Natural killer cell (primary cell): Measurements from ENCODE around the gene TMEM125. TPM values are rescaled to one million over a fixed set of nuclear protein-coding genes. Genes with fewer than 3 reads are reported as not detected.

ENCODE experiments used
- ATAC-seq, 3 donors: fragments of 150-1000 bp in 2 of 3; fragments of 200-7000 bp in 1 of 3; cut with Tn5 transposase; 1 replicate in 1 of 3; 2 replicates in 2 of 3; pipeline ENCODE4 v1.10.0; 2021; ENCODE audit warnings: mild to moderate bottlenecking in 2 of 3, moderate library complexity in 2 of 3
- DNase-seq, 2 donors: peaks; one replicate each; pipeline versions ENCODE4 v3.0.0 to v3.0.0-alpha.2; 2013 to 2021; ENCODE audit warnings: mixed read lengths in 1 of 2
- H3K27ac ChIP-seq: one replicate; pipeline ENCODE4 v1.5.1; 2013; ENCODE audit warnings: mild to moderate bottlenecking, low read length
- H3K27me3 ChIP-seq: one replicate; pipeline ENCODE4 v1.6.1; 2013; ENCODE audit warnings: low read length; ENCODE audit not compliant: control insufficient read depth, insufficient read depth
- H3K36me3 ChIP-seq: one replicate; pipeline ENCODE4 v1.6.1; 2013; ENCODE audit warnings: low read length; ENCODE audit not compliant: control insufficient read depth, insufficient read depth
- H3K4me1 ChIP-seq: one replicate; pipeline ENCODE4 v1.6.1; 2013; ENCODE audit warnings: low read length; ENCODE audit not compliant: control insufficient read depth, insufficient read depth
- H3K4me3 ChIP-seq: one replicate; pipeline ENCODE4 v1.5.1; 2013; ENCODE audit warnings: low read length
- H3K9me3 ChIP-seq: one replicate; pipeline ENCODE4 v1.6.1; 2013; ENCODE audit warnings: low read length; ENCODE audit not compliant: control insufficient read depth, insufficient read depth
- H3K27ac Mint-ChIP-seq, 2 donors: one replicate each; pipeline ENCODE4 v1.8.0; 2022; ENCODE audit warnings: mild to moderate bottlenecking in 2 of 2, mixed read lengths in 2 of 2, moderate library complexity in 1 of 2
- H3K27me3 Mint-ChIP-seq, 2 donors: one replicate each; pipeline ENCODE4 v1.8.0; 2022; ENCODE audit warnings: low read depth in 2 of 2, mixed read lengths in 2 of 2
- H3K36me3 Mint-ChIP-seq: one replicate; pipeline ENCODE4 v1.8.0; 2022; ENCODE audit warnings: mixed read lengths
- H3K4me1 Mint-ChIP-seq, 2 donors: one replicate each; pipeline ENCODE4 v1.8.0; 2022; ENCODE audit warnings: mixed read lengths in 2 of 2
- H3K4me3 Mint-ChIP-seq: one replicate; pipeline ENCODE4 v1.8.0; 2022; ENCODE audit warnings: mild to moderate bottlenecking, moderate library complexity, mixed read lengths
- H3K9me3 Mint-ChIP-seq, 2 donors: one replicate each; pipeline ENCODE4 v1.8.0; 2022; ENCODE audit warnings: mixed read lengths in 2 of 2
- CTCF ChIP-seq: fragments of 200-600 bp; IDR thresholded peaks from one replicate; pipeline ENCODE4 v1.8.0; 2022; ENCODE audit warnings: antibody characterized with exemption
- WGBS: methylation state at CpG from one replicate; pipeline ENCODE4 v1.1.7; 2013; ENCODE audit warnings: missing lambda C conversion rate; ENCODE audit not compliant: insufficient coverage; 5-methylcytosine and 5-hydroxymethylcytosine counted together
- intact Hi-C: fragments of 100-400 bp; cut with micrococcal nuclease; formaldehyde crosslinking; loops from one replicate; pipeline ENCODE4 v1.14.2; 2022
- total RNA-seq, 4 donors: library from RNA; stranded (reverse); fragments of 120-200 nt in 1 of 4; gene quantifications; one replicate each; pipeline versions ENCODE4 v1.2.3 to v1.2.4, GENCODE V29; 2013 to 2022

TMEM125 gene
- total RNA-seq, 3 donors from 2014 or later (not counting 1 experiment from before 2014, with no cell fraction given): not detected

GRCh38 chr1:43270421-43271095 lies 775 bp downstream of the TMEM125 start:
- 8% methylated on average over 27 of the region's 29 CpGs for WGBS
- Histone ChIP-seq H3K27me3 (no peaks in the 10 kb centered on the region), H3K4me1 (peaks cover 21% of the 10 kb centered on the region), H3K36me3 (no peaks in the 10 kb centered on the region), H3K27ac (no peak overlapping the region), H3K9me3 (no peaks in the 10 kb centered on the region), H3K4me3 (peak overlapping the region; percentile 25)
- no peaks in the 10 kb centered on the region for H3K9me3 Mint-ChIP-seq
- intact Hi-C loops: no loop called here
- peaks cover 26 to 38% of the 10 kb centered on the region in 2 donors for H3K4me1 Mint-ChIP-seq
- peaks cover 0 to 7% of the 10 kb centered on the region in 2 donors for H3K27me3 Mint-ChIP-seq
- peak overlapping the region in 1 of 2 donors; percentile 31 for H3K27ac Mint-ChIP-seq
- H3K4me3 Mint-ChIP-seq: peak overlapping the region; percentile 78
- no peaks in the 10 kb centered on the region for H3K36me3 Mint-ChIP-seq
- TF ChIP-seq CTCF: no peak
- ATAC-seq (peak in 1 of 3 donors; percentile 28), DNase-seq (peak in 1 of 2 donors; percentile 14)

- H3K27me3 ChIP-seq: no peaks in the 10 kb centered on the region
- H3K4me1 Mint-ChIP-seq: peaks cover 26 to 38% of the 10 kb centered on the region in 2 donors
- H3K36me3 ChIP-seq: no peaks in the 10 kb centered on the region
- H3K4me1 ChIP-seq: peaks cover 21% of the 10 kb centered on the region
- no peaks in the 10 kb centered on the region for H3K9me3 Mint-ChIP-seq
- no peaks in the 10 kb centered on the region for H3K36me3 Mint-ChIP-seq
- peak overlapping the region; percentile 78 for H3K4me3 Mint-ChIP-seq
- no peak for TF ChIP-seq CTCF
- H3K9me3 ChIP-seq: no peaks in the 10 kb centered on the region
- H3K27ac ChIP-seq: no peak overlapping the region
- 84% methylated on average over 12 of the region's 12 CpGs for WGBS
- ATAC-seq: no peak
- no peak for DNase-seq
- H3K27ac Mint-ChIP-seq: peak overlapping the region in 1 of 2 donors; percentile 31
- peaks cover 0 to 7% of the 10 kb centered on the region in 2 donors for H3K27me3 Mint-ChIP-seq
- intact Hi-C loops: no loop called here
- no peak overlapping the region for H3K4me3 ChIP-seq
Measured at GRCh38 chr1:43271186-43272118, 1.7 kb downstream of the TMEM125 start.

- H3K27me3 Mint-ChIP-seq: peaks cover 0 to 7% of the 10 kb centered on the region in 2 donors
- intact Hi-C loops: no loop called here
- ATAC-seq: no peak
- Histone ChIP-seq H3K36me3 (no peaks in the 10 kb centered on the region), H3K27me3 (no peaks in the 10 kb centered on the region), H3K4me1 (peaks cover 21% of the 10 kb centered on the region), H3K9me3 (no peaks in the 10 kb centered on the region), H3K4me3 (no peak overlapping the region), H3K27ac (no peak overlapping the region)
- H3K4me3 Mint-ChIP-seq: no peak overlapping the region
- DNase-seq: no peak
- H3K4me1 Mint-ChIP-seq: peaks cover 26 to 38% of the 10 kb centered on the region in 2 donors
- TF ChIP-seq CTCF: no peak
- no peaks in the 10 kb centered on the region for H3K9me3 Mint-ChIP-seq
- 89% methylated on average over 9 of the region's 9 CpGs for WGBS
- no peak overlapping the region for H3K27ac Mint-ChIP-seq
- H3K36me3 Mint-ChIP-seq: no peaks in the 10 kb centered on the region
Measured at GRCh38 chr1:43272161-43272560, 2.4 kb downstream of the TMEM125 start.
